GM12891 (cell line): ENCODE measurements around the gene MFSD6.

Experiments used
- PAX5 ChIP-seq: IDR thresholded peaks from 2 replicates; pipeline ENCODE4 v1.6.1; 2011; ENCODE audit warnings: low read length, moderate library complexity, mild to moderate bottlenecking; ENCODE audit not compliant: insufficient read depth, severe bottlenecking
- POLR2A ChIP-seq: IDR thresholded peaks from 2 replicates; pipeline ENCODE4 v1.6.1; 2011; ENCODE audit warnings: low read depth, low read length, control low read depth
- POLR2AphosphoS5 ChIP-seq: IDR thresholded peaks from 2 replicates; pipeline ENCODE4 v1.6.1; 2011; ENCODE audit warnings: low read depth, low read length, control low read depth
- POU2F2 ChIP-seq: IDR thresholded peaks from 2 replicates; pipeline ENCODE4 v1.6.1; 2011; ENCODE audit warnings: low read depth, mild to moderate bottlenecking, control low read depth, low read length, moderate library complexity
- SPI1 ChIP-seq: IDR thresholded peaks from 2 replicates; pipeline ENCODE4 v1.6.1; 2011; ENCODE audit warnings: low read depth, low read length, control low read depth
- TAF1 ChIP-seq: IDR thresholded peaks from 2 replicates; pipeline ENCODE4 v1.6.1; 2011; ENCODE audit warnings: low read depth, low read length, control low read depth

DNA sequence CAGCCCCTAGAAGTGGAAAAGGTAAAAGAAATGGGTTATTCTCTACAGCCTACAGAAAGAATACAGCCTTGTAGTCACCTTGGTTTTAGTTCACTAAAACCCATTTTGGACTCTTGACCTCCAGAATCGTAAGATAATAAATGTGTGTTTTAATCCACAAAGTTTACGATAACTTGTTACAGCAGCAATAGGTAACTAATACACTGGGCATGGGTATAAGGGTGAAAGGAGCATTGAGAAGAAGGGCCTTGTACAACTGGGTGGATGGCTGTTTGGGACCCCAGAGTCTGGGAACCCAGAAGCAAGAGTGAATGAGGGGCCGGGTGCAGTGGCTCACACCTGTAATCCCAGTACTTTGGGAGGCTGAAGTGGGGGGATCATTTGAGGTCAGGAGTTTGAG, 2.2 kb upstream of the MFSD6 start:
- TF ChIP-seq POLR2AphosphoS5 (no peak), TAF1 (no peak), POLR2A (no peak), SPI1 (no peak), POU2F2 (no peak), PAX5 (no peak)
